OCI-LY7 (cell line): ENCODE data around the gene DENND1A.

Experiments
- CTCF ChIP-seq: fragments of 200-600 bp; sonication (generic); conservative IDR thresholded peaks from 2 replicates; pipeline ENCODE4 v1.5.1; 2014; ENCODE audit warnings: mild to moderate bottlenecking, antibody characterized with exemption, low read length, moderate library complexity, mixed read lengths
- EZH2phosphoT487 ChIP-seq: fragments of 200-600 bp; sonication (generic); IDR thresholded peaks from 2 replicates; pipeline ENCODE4 v1.6.1; 2018; ENCODE audit warnings: low read depth, borderline replicate concordance, mild to moderate bottlenecking, mixed run types, antibody characterized with exemption, low read length, moderate library complexity, mixed read lengths

GRCh38 chr9:123798195-123798594 is 131.7 kb downstream of the DENND1A start:
- TF ChIP-seq CTCF: no peak
- TF ChIP-seq EZH2phosphoT487: no peak
